ENCODE results near the gene NEIL3.
A peak's percentile ranks its signal among the peaks of the same experiment; 100 is the strongest.

The NEIL3 gene

GRCh38 chr4:177375372-177375771 is 65.7 kb downstream of the NEIL3 start:
- DNase-seq (ENCODE audit: low read depth in 1 of 2, low spot score in 1 of 2): no peak
- no peak overlapping the region for H3K27ac ChIP-seq (replicated peaks)
- peaks cover 3% of the 10 kb centered on the region for H3K27me3 ChIP-seq (ENCODE audit: insufficient read depth, poor library complexity, severe bottlenecking)
- TF ChIP-seq CTCF (IDR thresholded peaks at IDR 0.05; ENCODE audit: insufficient read depth, low read length): no peak
- TF ChIP-seq GABPA (IDR thresholded peaks at IDR 0.05; ENCODE audit: low read depth): no peak
- TF ChIP-seq SPI1 (IDR thresholded peaks at IDR 0.05; ENCODE audit: borderline replicate concordance, low read depth): no peak
- TF ChIP-seq REST (IDR thresholded peaks at IDR 0.05; ENCODE audit: insufficient replicate concordance, low read depth): no peak
- TF ChIP-seq POLR2AphosphoS5 (IDR thresholded peaks at IDR 0.05; ENCODE audit: low read depth): no peak
- H3K4me3 ChIP-seq (replicated peaks; ENCODE audit: insufficient read depth, low read length): no peak overlapping the region

GRCh38 chr4:177376024-177376423 is 66.3 kb downstream of the NEIL3 start:
- peaks cover 3% of the 10 kb centered on the region for H3K27me3 ChIP-seq (ENCODE audit: insufficient read depth, poor library complexity, severe bottlenecking)
- H3K27ac ChIP-seq (replicated peaks): no peak overlapping the region
- H3K4me3 ChIP-seq (replicated peaks; ENCODE audit: insufficient read depth, low read length): no peak overlapping the region
- peak in 1 of 2 experiments; percentile 29 for DNase-seq (ENCODE audit: low read depth in 1 of 2, low spot score in 1 of 2)
- TF ChIP-seq POLR2AphosphoS5 (IDR thresholded peaks at IDR 0.05; ENCODE audit: low read depth): no peak
- TF ChIP-seq GABPA (IDR thresholded peaks at IDR 0.05; ENCODE audit: low read depth): no peak
- TF ChIP-seq SPI1 (IDR thresholded peaks at IDR 0.05; ENCODE audit: borderline replicate concordance, low read depth): peak; percentile 48; the same call in 1 of the 2 replicates
- TF ChIP-seq CTCF (IDR thresholded peaks at IDR 0.05; ENCODE audit: insufficient read depth, low read length): no peak
- no peak for TF ChIP-seq REST (IDR thresholded peaks at IDR 0.05; ENCODE audit: insufficient replicate concordance, low read depth)

- DNase-seq (ENCODE audit: low read depth in 1 of 2, low spot score in 1 of 2): peak in 1 of 2 experiments; percentile 31
- Histone ChIP-seq H3K4me3 (replicated peaks; ENCODE audit: insufficient read depth, low read length) (no peak overlapping the region), H3K27ac (replicated peaks) (no peak overlapping the region), H3K27me3 (ENCODE audit: insufficient read depth, poor library complexity, severe bottlenecking) (peaks cover 8% of the 10 kb centered on the region)
- TF ChIP-seq POLR2AphosphoS5 (IDR thresholded peaks at IDR 0.05; ENCODE audit: low read depth) (no peak), REST (IDR thresholded peaks at IDR 0.05; ENCODE audit: insufficient replicate concordance, low read depth) (no peak), SPI1 (IDR thresholded peaks at IDR 0.05; ENCODE audit: borderline replicate concordance, low read depth) (no peak), GABPA (IDR thresholded peaks at IDR 0.05; ENCODE audit: low read depth) (no peak), CTCF (IDR thresholded peaks at IDR 0.05; ENCODE audit: insufficient read depth, low read length) (no peak)
Observed at GRCh38 chr4:177380730-177381287, 71.1 kb downstream of the NEIL3 start.
